Stomach (tissue), 4 donors: Measurements from ENCODE around the gene PLPPR3.

Experiments
- CTCF ChIP-seq, 7 experiments: fragments of 450-650 bp in 4 of 7; fragments of 200-600 bp in 3 of 7; sonication (generic) in 3 of 7; IDR thresholded peaks; one replicate each; pipeline ENCODE4 v1.5.1; 2016 to 2019; ENCODE audit warnings: antibody characterized with exemption in 7 of 7, control low read depth in 2 of 7, mild to moderate bottlenecking in 1 of 7
- POLR2A ChIP-seq, 4 donors: fragments of 450-650 bp; IDR thresholded peaks; one replicate each; pipeline ENCODE4 v1.6.1; 2016; ENCODE audit warnings: antibody characterized with exemption in 4 of 4, control low read depth in 2 of 4, mild to moderate bottlenecking in 1 of 4, moderate library complexity in 1 of 4
- POLR2AphosphoS5 ChIP-seq, 3 donors: sonication (generic); formaldehyde crosslinking; IDR thresholded peaks; one replicate each; pipeline ENCODE4 v1.6.1; 2016; ENCODE audit warnings: antibody characterized with exemption in 3 of 3

GRCh38 chr19:812747-813218 is 9.0 kb downstream of the PLPPR3 start:
- TF ChIP-seq CTCF (IDR thresholded peaks at IDR 0.05) (no peak), POLR2AphosphoS5 (IDR thresholded peaks at IDR 0.05) (no peak), POLR2A (IDR thresholded peaks at IDR 0.05) (no peak)
